GM18507 (cell line): ENCODE data around the gene GIMAP7.
A peak's percentile ranks its signal among the peaks of the same experiment; 100 is the strongest.
"Not testable (repeated sequence)": the region's sequence is repeated elsewhere in the genome, so short reads cannot be mapped to it uniquely, and the experiment has no call there.

Experiments used
- DNase-seq: peaks from one replicate; pipeline ENCODE4 v3.0.0; 2011; ENCODE audit warnings: low read depth; ENCODE audit not compliant: insufficient read length; ENCODE audit errors: extremely low spot score
- FAIRE-seq: peaks from 2 replicates; lab custom pipeline; 2011; peaks lifted over from hg19 to GRCh38; lab: Jason Lieb, UNC

Gene GIMAP7

GRCh38 chr7:150514748-150515222 lies at the start of gene GIMAP7:
GIMAP7 (plus strand) TSS chr7:150514872; CDS start chr7:150519975, 5,103 bp downstream.
- no peak for DNase-seq
- peak; percentile 71 for FAIRE-seq

- FAIRE-seq = no peak
Observed at GRCh38 chr7:150464962-150465361, 49.7 kb upstream of the GIMAP7 start.

GRCh38 chr7:150465414-150465813 lies 49.3 kb upstream of the GIMAP7 start:
- no peak for DNase-seq
- no peak for FAIRE-seq

More at GRCh38 chr7:150464962-150465361, 49.7 kb upstream of the GIMAP7 start:
- DNase-seq = no peak

- no peak for FAIRE-seq
- no peak for DNase-seq
Observed at GRCh38 chr7:150466477-150466876, 48.2 kb upstream of the GIMAP7 start.

GRCh38 chr7:150468241-150468640 lies 46.4 kb upstream of the GIMAP7 start:
- DNase-seq (no peak), FAIRE-seq (no peak)

GRCh38 chr7:150471886-150472285 lies 42.8 kb upstream of the GIMAP7 start:
- FAIRE-seq (no peak), DNase-seq (no peak)

GRCh38 chr7:150473902-150474301 lies 40.8 kb upstream of the GIMAP7 start:
- DNase-seq = no peak
- no peak for FAIRE-seq

GRCh38 chr7:150476285-150476684 lies 38.4 kb upstream of the GIMAP7 start:
- FAIRE-seq (no peak), DNase-seq (no peak)

- no peak for DNase-seq
- FAIRE-seq = no peak
Observed at GRCh38 chr7:150476819-150477631, 37.6 kb upstream of the GIMAP7 start.

GRCh38 chr7:150479023-150479716 lies 35.5 kb upstream of the GIMAP7 start:
- DNase-seq (no peak), FAIRE-seq (no peak)

- no peak for DNase-seq
- FAIRE-seq = no peak
Observed at GRCh38 chr7:150481186-150481920, 33.3 kb upstream of the GIMAP7 start.

GRCh38 chr7:150481922-150482321 lies 32.8 kb upstream of the GIMAP7 start:
- FAIRE-seq (no peak), DNase-seq (no peak)

- peak; percentile 65 for FAIRE-seq
- DNase-seq = not testable (repeated sequence)
Observed at GRCh38 chr7:150483514-150483913, 31.2 kb upstream of the GIMAP7 start.

GRCh38 chr7:150484071-150484470 lies 30.6 kb upstream of the GIMAP7 start:
- DNase-seq = not testable (repeated sequence)
- FAIRE-seq = peak; percentile 38

GRCh38 chr7:150487625-150488024 lies 27.0 kb upstream of the GIMAP7 start:
- no peak for FAIRE-seq
- DNase-seq = no peak

- FAIRE-seq = no peak
- DNase-seq = no peak
Observed at GRCh38 chr7:150489782-150490181, 24.9 kb upstream of the GIMAP7 start.

GRCh38 chr7:150493442-150493841 lies 21.2 kb upstream of the GIMAP7 start:
- FAIRE-seq, DNase-seq: not testable (repeated sequence)

GRCh38 chr7:150502519-150502918 lies 12.2 kb upstream of the GIMAP7 start:
- FAIRE-seq = no peak

GRCh38 chr7:150503155-150503554 lies 11.5 kb upstream of the GIMAP7 start:
- DNase-seq = no peak

More at GRCh38 chr7:150502519-150502918, 12.2 kb upstream of the GIMAP7 start:
- no peak for DNase-seq

GRCh38 chr7:150503581-150503980 lies 11.1 kb upstream of the GIMAP7 start:
- no peak for FAIRE-seq
- DNase-seq = no peak

More at GRCh38 chr7:150503155-150503554, 11.5 kb upstream of the GIMAP7 start:
- FAIRE-seq = no peak
